ACHN (cell line): ENCODE measurements around the gene SLC5A9.

ENCODE experiments used
- DNase-seq: peaks from one replicate; pipeline ENCODE4 v3.0.0-alpha.2; 2015
- in situ Hi-C: cut with HindIII; loops from 2 replicates; pipeline ENCODE4 v1.10.0; 2017; ENCODE audit warnings: low sequenced_read_pairs, low pct_ligation_motif_present, low pct_unique_long_range_greater_than_20kb

SLC5A9 gene

DNA sequence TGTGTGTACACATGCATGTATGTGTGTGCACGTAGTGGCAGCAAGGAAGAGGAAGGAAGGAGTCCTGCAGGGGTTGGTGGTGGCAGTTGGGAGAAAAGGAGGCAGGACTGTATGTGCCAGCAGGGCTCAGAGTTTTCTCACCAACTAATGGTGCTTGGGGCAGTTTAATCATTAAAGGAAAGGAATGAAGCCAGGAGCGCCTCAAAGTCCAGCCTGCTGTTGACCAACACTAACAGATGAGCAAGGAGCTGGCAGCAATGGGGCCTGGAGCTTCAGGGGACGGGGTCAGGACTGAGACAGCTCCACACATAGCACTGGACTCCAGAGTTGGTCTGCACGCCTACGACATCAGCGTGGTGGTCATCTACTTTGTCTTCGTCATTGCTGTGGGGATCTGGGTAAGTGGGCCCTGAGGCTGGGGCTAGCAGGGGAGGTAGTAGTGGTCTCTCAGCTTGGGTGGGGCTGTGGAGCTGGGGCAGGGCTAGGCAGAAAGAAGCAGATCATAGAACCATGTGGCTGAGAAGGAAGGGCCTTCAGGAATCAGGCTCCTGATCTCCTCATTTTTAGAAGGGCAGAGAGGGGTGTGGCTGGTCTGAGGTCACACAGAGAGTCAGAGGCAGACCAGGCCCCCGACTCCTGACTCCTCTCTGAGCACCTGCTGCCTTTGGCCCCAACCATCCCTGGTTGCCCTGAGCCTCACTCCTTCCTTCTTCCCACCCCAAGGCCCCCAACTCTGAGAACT lies at the start of gene SLC5A9:
Gene SLC5A9, plus strand, starts transcription at position 216 of the 742 bp plus-strand sequence. Its CDS starts 21 bp downstream, at position 237.
- in situ Hi-C loops = no loop called here
- DNase-seq = peak; percentile 32

DNA sequence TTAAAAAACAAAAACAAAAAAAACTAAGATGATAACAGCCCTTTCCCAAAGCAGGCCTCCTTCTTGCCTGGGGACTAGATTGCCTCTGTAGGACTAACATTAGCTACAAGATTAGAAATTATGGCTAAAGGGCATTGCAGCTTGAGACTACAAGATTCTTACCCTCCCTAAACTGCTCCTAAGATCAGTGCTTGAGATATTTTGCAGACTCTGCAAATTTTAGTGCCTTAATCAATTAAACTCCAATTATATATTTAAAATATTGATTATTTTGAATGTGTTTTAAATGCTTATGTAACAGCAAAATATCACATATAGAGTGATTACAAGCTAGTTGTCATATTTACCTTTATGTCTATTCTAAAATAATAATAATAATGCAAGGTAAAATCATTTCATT lies 47.4 kb upstream of the SLC5A9 start:
- DNase-seq = no peak
- in situ Hi-C loops = no loop called here

GRCh38 chr1:48177257-48177656 lies 45.3 kb upstream of the SLC5A9 start:
- no peak for DNase-seq
- in situ Hi-C loops = no loop called here

DNA sequence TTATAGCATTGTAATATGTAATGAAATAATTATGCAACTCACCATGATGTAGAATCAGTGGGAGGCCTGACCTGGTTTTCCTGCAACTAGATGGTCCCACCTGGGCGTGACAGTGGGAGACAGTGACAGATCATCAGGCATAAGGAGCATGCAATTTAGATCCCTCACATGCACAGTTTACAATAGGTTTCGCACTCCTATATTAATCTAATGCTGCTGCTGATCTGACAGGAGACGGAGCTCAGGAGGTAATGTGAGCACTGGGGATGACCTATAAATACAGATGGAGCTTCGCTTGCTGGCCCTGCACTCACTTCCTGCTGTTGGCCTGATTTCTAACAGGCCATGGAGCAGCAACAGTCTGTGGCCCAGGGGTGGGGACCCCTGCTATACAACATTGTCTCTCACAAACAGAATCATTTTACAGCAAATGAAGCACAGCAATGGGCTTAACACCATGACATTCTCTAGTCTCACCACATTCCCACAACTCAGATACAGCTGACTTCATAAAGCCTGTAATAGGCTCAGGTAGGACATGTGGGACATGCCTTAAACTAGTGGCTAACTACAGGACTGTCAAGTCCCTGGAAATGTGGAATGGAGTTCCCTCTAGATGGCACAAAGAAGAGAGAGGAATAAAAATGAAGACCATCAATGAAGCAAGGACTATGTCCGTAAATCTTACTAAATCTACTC lies 40.7 kb upstream of the SLC5A9 start:
- in situ Hi-C loops = no loop called here
- DNase-seq = no peak

DNA sequence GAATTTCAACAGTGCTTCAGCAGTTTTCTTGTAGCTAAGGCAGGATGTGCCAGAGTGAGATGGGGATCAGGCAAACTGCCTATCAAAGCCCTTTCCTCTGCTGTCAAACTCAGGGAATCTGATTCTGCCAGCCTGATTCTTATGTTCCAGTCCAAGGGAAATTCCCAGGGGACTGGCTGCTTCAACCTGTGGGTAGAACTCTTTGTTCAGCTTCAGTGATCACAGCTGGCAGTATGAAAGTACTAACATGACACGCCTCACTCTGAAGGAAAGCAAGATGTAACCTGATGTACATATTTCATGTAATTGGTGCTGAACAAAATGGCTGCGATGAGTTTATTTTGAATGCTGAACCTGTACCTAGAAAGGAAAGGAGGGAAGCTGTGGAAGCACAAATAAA lies 40.1 kb upstream of the SLC5A9 start:
- no peak for DNase-seq
- in situ Hi-C loops = no loop called here

GRCh38 chr1:48186306-48186839 lies 36.1 kb upstream of the SLC5A9 start:
- no peak for DNase-seq
- in situ Hi-C loops = no loop called here

DNA sequence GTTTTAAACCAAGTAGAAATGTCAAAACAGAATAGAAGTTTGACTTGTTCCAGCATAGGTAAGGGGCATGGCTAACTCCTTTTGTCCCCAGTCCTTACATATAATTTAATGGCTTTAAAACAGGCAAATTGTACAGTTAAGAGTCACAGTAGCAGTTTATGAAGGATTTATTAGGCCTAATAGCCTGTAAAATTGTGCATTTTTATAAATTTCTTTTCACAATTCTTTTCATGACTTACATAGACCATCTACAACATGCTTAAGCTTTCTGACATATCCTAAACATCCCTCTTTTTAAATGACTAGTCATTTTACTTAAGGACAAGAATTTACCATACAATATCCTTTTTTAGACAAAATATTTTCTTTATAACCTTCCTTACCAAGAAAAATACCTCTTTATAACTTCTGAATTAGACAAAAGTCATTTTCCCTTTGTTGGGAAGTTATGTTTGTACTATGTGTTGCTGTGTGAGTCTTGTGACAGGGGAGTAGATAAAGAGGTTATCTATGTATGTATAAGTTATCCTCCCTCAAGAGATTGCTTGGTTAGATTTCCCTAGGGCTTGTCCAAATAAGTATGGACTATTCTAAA lies 34.5 kb upstream of the SLC5A9 start:
- in situ Hi-C loops = no loop called here
- DNase-seq = no peak

- DNase-seq = no peak
- in situ Hi-C loops = no loop called here
Observed at GRCh38 chr1:48190881-48191280, 31.6 kb upstream of the SLC5A9 start.

DNA sequence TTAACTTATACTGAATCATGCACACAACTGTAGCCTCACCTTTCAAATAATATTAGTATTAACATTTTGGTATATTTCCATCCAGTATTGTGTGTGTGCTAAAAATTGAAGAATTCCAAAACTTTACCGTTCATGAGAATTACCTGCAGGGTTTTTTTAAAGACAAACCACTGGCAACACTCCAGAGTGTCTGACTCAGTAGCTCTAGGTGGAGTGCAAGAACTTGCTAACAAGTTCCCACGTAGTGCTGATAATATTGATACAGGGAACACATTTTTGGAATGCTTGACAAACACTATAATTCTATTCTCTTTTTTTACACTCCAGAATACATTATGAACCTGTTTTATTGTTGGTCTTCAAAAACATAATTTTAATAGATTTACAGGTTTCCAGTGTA lies 27.7 kb upstream of the SLC5A9 start:
- in situ Hi-C loops = no loop called here
- no peak for DNase-seq

GRCh38 chr1:48196237-48196636 lies 26.3 kb upstream of the SLC5A9 start:
- no peak for DNase-seq
- in situ Hi-C loops = no loop called here

- in situ Hi-C loops = no loop called here
- no peak for DNase-seq
Observed at GRCh38 chr1:48198970-48199369, 23.5 kb upstream of the SLC5A9 start.

GRCh38 chr1:48200166-48200900 lies 22.2 kb upstream of the SLC5A9 start:
- in situ Hi-C loops = no loop called here
- no peak for DNase-seq

GRCh38 chr1:48202030-48202752 lies 20.3 kb upstream of the SLC5A9 start:
- peak; percentile 53 for DNase-seq
- in situ Hi-C loops = no loop called here

- in situ Hi-C loops = no loop called here
- peak; percentile 52 for DNase-seq
Observed at GRCh38 chr1:48203287-48203900, 19.1 kb upstream of the SLC5A9 start.

GRCh38 chr1:48205522-48205921 lies 17.0 kb upstream of the SLC5A9 start:
- DNase-seq = no peak
- in situ Hi-C loops = no loop called here

DNA sequence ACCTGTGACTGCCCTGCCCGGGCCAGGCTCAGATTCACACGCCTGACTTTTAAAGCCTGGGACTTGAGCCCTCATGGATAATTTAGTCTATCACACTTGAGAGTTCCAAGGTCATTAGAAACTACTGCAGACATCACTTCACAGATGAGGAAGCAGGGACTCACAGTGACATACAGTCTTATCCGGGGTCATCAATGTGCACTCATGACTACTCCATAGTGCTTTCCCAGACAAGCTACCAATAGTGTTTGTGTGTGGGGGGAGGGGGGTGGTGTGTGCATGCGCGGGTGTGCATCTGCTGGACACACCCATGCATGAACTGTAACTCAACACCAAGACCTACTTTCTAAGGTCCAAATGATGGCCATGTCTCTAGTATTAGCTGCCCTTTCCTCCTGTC lies 16.1 kb upstream of the SLC5A9 start:
- no peak for DNase-seq
- in situ Hi-C loops = no loop called here

GRCh38 chr1:48207131-48207530 lies 15.4 kb upstream of the SLC5A9 start:
- in situ Hi-C loops = no loop called here
- no peak for DNase-seq

- no peak for DNase-seq
- in situ Hi-C loops = no loop called here
Observed at GRCh38 chr1:48207536-48208075, 14.9 kb upstream of the SLC5A9 start.
